Caco-2 (cell line): ENCODE measurements around the gene SPECC1L. TPM values are rescaled to one million over a fixed set of nuclear protein-coding genes. Genes with fewer than 3 reads are reported as not detected.

ENCODE experiments used
- BruUV-seq: library from RNA; stranded (reverse); fragments of 400-500 nt; replicated peaks from 2 replicates; lab custom pipeline; 2021; lab: Mats Ljungman, UMichigan
- CTCF ChIA-PET: fragments of 300-600 bp; sonication (Branson Sonifier 250); formaldehyde crosslinking; loops from one replicate; lab custom pipeline; 2022; ENCODE audit warnings: antibody characterized with exemption; lab: Charles Lee
- POLR2A ChIA-PET: fragments of 300-600 bp; sonication (Branson Sonifier 250); formaldehyde crosslinking; loops from one replicate; lab custom pipeline; 2022; ENCODE audit warnings: antibody characterized with exemption; lab: Charles Lee
- DNase-seq, 2 experiments: peaks; one replicate each; pipeline versions ENCODE4 v3.0.0 to v3.0.0-alpha.2; 2020 to 2022
- H3K27me3 ChIP-seq: replicated peaks from 2 replicates; pipeline ENCODE4 v1.6.0; 2011; ENCODE audit warnings: low read length; ENCODE audit not compliant: control insufficient read depth, insufficient read depth
- H3K36me3 ChIP-seq: 2 replicates; pipeline ENCODE4 v1.5.1; 2011; ENCODE audit warnings: low read length; ENCODE audit not compliant: control insufficient read depth, insufficient read depth
- H3K4me1 ChIP-seq: fragments of 250-450 bp; sonication (Bioruptor Pico); 2 replicates; pipeline ENCODE4 v1.5.1; 2020; ENCODE audit warnings: mild to moderate bottlenecking
- H3K4me3 ChIP-seq: 2 replicates; pipeline ENCODE4 v1.5.1; 2011; ENCODE audit warnings: low read depth, mild to moderate bottlenecking, control low read depth, low read length
- H3K9me3 ChIP-seq: fragments of 250-450 bp; sonication (Bioruptor Pico); 2 replicates; pipeline ENCODE4 v1.5.1; 2020; ENCODE audit warnings: mild to moderate bottlenecking, moderate library complexity
- H3K27ac Mint-ChIP-seq: one replicate; pipeline ENCODE4 v1.8.0; 2022; ENCODE audit warnings: mixed read lengths; ENCODE audit not compliant: unreplicated experiment
- H3K27me3 Mint-ChIP-seq: one replicate; pipeline ENCODE4 v1.8.0; 2022; ENCODE audit warnings: mixed read lengths; ENCODE audit not compliant: insufficient read depth, unreplicated experiment
- H3K36me3 Mint-ChIP-seq: one replicate; pipeline ENCODE4 v1.8.0; 2022; ENCODE audit warnings: mild to moderate bottlenecking, mixed read lengths; ENCODE audit not compliant: insufficient read depth, unreplicated experiment
- H3K4me1 Mint-ChIP-seq: one replicate; pipeline ENCODE4 v1.8.0; 2022; ENCODE audit warnings: low read depth, mixed read lengths; ENCODE audit not compliant: unreplicated experiment
- H3K4me3 Mint-ChIP-seq: one replicate; pipeline ENCODE4 v1.8.0; 2022; ENCODE audit warnings: mild to moderate bottlenecking, moderate library complexity, mixed read lengths; ENCODE audit not compliant: unreplicated experiment
- H3K9me3 Mint-ChIP-seq: one replicate; pipeline ENCODE4 v1.8.0; 2022; ENCODE audit warnings: mixed read lengths; ENCODE audit not compliant: unreplicated experiment
- CTCF ChIP-seq, 2 experiments: fragments of 200-600 bp in 1 of 2; IDR thresholded peaks; 1 replicate in 1 of 2; 2 replicates in 1 of 2; pipeline versions ENCODE4 v1.5.1 to v1.8.0; 2011 to 2022; ENCODE audit warnings: antibody characterized with exemption in 1 of 2, control low read depth in 1 of 2, inconsistent platforms in 1 of 2, low read depth in 1 of 2, low read length in 1 of 2, mild to moderate bottlenecking in 1 of 2, moderate library complexity in 1 of 2; ENCODE audit not compliant: insufficient read depth in 1 of 2, severe bottlenecking in 1 of 2, unreplicated experiment in 1 of 2
- intact Hi-C: fragments of 100-400 bp; cut with micrococcal nuclease; formaldehyde crosslinking; loops from one replicate; pipeline ENCODE4 v1.10.0; 2022; ENCODE audit not compliant: unreplicated experiment
- total RNA-seq: library from RNA; stranded (reverse); gene quantifications from 2 replicates; pipeline ENCODE4 v1.2.3, GENCODE V29; 2022

Gene SPECC1L
- total RNA-seq, 1 experiment from 2014 or later = 72.8 TPM

GRCh38 chr22:24466716-24467328, 196.2 kb downstream of the SPECC1L start:
- Mint-ChIP-seq H3K27ac (peak overlapping the region; percentile 98), H3K9me3 (no peaks in the 10 kb centered on the region), H3K27me3 (no peaks in the 10 kb centered on the region), H3K4me3 (no peak overlapping the region), H3K36me3 (peaks cover 47% of the 10 kb centered on the region), H3K4me1 (peaks cover 20% of the 10 kb centered on the region)
- Histone ChIP-seq H3K4me1 (peaks cover 39% of the 10 kb centered on the region), H3K4me3 (no peak overlapping the region), H3K27me3 (no peaks in the 10 kb centered on the region), H3K9me3 (no peaks in the 10 kb centered on the region), H3K36me3 (peaks cover 2% of the 10 kb centered on the region; the same call in 1 of the 2 replicates)
- intact Hi-C loops = no loop called here
- no peak for DNase-seq
- TF ChIP-seq CTCF (IDR thresholded peaks at IDR 0.05; ENCODE audit: insufficient read depth in 1 of 2, low read depth in 1 of 2, low read length in 1 of 2, severe bottlenecking in 1 of 2, unreplicated experiment in 1 of 2) = no peak
- ChIA-PET CTCF (no interaction called here), POLR2A (no interaction called here)
- BruUV-seq = no TSS peak

GRCh38 chr22:24467340-24467739, 196.7 kb downstream of the SPECC1L start:
- peaks cover 47% of the 10 kb centered on the region for H3K36me3 Mint-ChIP-seq
- no peaks in the 10 kb centered on the region for H3K9me3 Mint-ChIP-seq
- Histone ChIP-seq H3K36me3 (peaks cover 4% of the 10 kb centered on the region; the same call in 1 of the 2 replicates), H3K9me3 (no peaks in the 10 kb centered on the region), H3K4me1 (peaks cover 39% of the 10 kb centered on the region), H3K27me3 (no peaks in the 10 kb centered on the region), H3K4me3 (no peak overlapping the region)
- H3K4me3 Mint-ChIP-seq = no peak overlapping the region
- ChIA-PET CTCF (interaction anchor here (0.6 kb wide), 1 partner anchor 13 kb away, joined by 3 read pairs; no protein-coding TSS in a partner anchor), POLR2A (no interaction called here)
- H3K4me1 Mint-ChIP-seq = peaks cover 15% of the 10 kb centered on the region
- DNase-seq = no peak
- intact Hi-C loops = no loop called here
- H3K27ac Mint-ChIP-seq = no peak overlapping the region
- no TSS peak for BruUV-seq
- TF ChIP-seq CTCF (IDR thresholded peaks at IDR 0.05; ENCODE audit: insufficient read depth in 1 of 2, low read depth in 1 of 2, low read length in 1 of 2, severe bottlenecking in 1 of 2, unreplicated experiment in 1 of 2) = no peak
- H3K27me3 Mint-ChIP-seq = no peaks in the 10 kb centered on the region

Other genes starting within 250 kb of the SPECC1L start
- gene SUSD2, start 89.3 kb upstream of the SPECC1L start, total RNA-seq = 7.0 and 8.6 TPM in 2 replicates
- gene GGT5, start 25.7 kb upstream of the SPECC1L start, total RNA-seq = 0.51 and 0.66 TPM in 2 replicates
- gene ADORA2A, start 156.8 kb downstream of the SPECC1L start, total RNA-seq = 4.0 and 4.9 TPM in 2 replicates
- 5.6 and 6.7 TPM in 2 replicates for gene UPB1, start 224.5 kb downstream of the SPECC1L start, total RNA-seq